GM18909 (cell line): ENCODE measurements around the gene SETD2.
A peak's percentile ranks its signal among the peaks of the same experiment; 100 is the strongest.

Experiments used
- ATAC-seq: cut with Tn5 transposase; IDR thresholded peaks from one replicate; pipeline ENCODE4 v1.9.1; 2021; ENCODE audit warnings: mild to moderate bottlenecking; ENCODE audit not compliant: unreplicated experiment, poor library complexity

SETD2 gene

GRCh38 chr3:46988616-46989015 is 175.3 kb downstream of the SETD2 start:
- ATAC-seq: no peak

GRCh38 chr3:46987743-46988401 is 176.0 kb downstream of the SETD2 start:
- ATAC-seq: peak; percentile 71

- peak; percentile 3 for ATAC-seq
Measured at GRCh38 chr3:46987319-46987742, 176.6 kb downstream of the SETD2 start.

- ATAC-seq: no peak
Measured at GRCh38 chr3:46986782-46987310, 177.1 kb downstream of the SETD2 start.

- ATAC-seq: no peak
Measured at GRCh38 chr3:46986055-46986730, 177.7 kb downstream of the SETD2 start.

DNA sequence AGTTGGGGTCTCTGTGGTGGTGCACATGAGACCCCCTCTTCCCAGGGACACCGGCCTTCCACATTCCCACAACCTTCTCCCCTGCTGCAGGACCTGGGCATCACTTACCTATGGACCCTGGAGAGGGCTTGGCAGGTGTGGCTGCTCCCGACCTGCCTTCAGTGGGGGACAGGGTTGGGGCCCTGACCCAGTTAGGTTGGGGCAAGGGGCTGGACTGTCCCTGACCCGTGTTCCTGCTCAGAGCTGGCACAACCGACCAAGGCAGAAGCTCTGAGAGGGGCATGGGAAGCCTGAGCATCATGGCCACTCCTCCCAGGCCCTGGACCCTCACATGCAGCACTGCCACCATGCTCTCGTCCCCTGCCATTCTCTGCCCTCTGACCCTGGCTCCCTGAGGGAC is 178.3 kb downstream of the SETD2 start:
- no peak for ATAC-seq

DNA sequence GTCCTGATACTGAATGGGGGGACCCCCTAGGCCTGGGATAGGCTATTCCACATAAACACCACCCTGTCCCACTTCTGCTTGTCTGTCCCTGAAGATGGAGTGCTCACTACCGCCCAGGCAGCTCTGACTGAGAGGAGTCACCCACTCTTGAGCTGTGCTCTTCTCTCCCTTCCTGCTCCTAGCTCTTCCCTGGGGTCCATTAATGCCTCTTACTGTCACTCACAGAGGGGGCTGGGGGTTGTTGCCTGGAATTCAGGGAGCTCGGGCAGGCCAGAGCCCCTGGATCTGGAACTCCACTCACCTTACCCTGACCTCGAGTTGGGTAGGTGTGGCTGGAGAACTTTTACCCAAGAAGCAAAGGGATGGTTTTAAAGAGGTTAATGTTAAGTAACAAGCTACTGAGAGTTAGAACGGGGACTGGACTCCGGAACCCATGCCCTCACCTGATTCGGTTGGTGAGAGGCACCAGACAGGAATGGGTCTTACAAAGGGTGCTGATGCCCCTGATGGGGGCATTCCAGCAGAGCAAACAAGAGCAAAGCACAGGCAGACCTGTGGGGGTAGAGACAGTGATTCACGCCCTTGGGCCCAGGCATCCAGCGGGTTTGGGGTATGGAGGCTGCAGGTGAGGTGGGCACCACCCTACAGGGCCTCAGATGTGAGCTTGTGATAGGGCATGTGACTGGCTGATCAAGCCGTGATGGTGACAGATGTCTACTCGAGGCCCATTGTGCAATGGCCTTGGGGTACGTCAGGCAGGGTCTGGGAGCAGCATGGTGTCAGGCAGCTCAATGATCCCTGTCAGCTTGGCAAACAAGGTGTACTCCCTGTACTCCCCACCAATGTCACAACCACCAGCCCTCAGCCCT is 179.1 kb downstream of the SETD2 start:
- no peak for ATAC-seq

GRCh38 chr3:46982546-46982945 is 181.4 kb downstream of the SETD2 start:
- no peak for ATAC-seq

- no peak for ATAC-seq
Measured at GRCh38 chr3:46981932-46982471, 181.9 kb downstream of the SETD2 start.

DNA sequence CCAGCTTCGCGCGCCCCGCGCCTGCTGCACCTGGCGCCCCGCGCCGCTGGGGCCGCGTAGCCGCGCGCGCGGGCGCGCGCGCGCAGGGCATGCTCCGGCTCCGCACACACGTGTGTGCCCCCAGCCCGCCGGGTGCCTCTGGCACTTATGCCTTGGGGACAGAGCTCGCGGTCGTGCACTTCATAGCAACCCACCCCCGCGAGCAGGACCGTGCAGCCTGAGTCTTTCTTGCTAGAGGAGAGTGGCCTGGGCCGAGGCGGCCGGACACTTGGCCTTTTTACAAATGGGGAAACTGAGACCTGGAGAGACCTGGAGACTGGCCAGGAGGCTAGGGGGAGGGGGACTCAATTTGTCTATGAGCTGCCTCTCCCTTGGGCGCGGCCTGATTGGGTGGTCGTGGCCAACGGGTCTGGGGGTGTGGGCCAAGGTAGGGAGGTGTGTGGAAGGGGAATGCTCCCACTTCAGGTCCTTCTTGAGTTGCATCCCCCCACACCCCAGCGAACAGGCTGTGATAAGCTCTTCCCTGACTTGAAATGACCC is 183.9 kb downstream of the SETD2 start:
- ATAC-seq: peak; percentile 15

DNA sequence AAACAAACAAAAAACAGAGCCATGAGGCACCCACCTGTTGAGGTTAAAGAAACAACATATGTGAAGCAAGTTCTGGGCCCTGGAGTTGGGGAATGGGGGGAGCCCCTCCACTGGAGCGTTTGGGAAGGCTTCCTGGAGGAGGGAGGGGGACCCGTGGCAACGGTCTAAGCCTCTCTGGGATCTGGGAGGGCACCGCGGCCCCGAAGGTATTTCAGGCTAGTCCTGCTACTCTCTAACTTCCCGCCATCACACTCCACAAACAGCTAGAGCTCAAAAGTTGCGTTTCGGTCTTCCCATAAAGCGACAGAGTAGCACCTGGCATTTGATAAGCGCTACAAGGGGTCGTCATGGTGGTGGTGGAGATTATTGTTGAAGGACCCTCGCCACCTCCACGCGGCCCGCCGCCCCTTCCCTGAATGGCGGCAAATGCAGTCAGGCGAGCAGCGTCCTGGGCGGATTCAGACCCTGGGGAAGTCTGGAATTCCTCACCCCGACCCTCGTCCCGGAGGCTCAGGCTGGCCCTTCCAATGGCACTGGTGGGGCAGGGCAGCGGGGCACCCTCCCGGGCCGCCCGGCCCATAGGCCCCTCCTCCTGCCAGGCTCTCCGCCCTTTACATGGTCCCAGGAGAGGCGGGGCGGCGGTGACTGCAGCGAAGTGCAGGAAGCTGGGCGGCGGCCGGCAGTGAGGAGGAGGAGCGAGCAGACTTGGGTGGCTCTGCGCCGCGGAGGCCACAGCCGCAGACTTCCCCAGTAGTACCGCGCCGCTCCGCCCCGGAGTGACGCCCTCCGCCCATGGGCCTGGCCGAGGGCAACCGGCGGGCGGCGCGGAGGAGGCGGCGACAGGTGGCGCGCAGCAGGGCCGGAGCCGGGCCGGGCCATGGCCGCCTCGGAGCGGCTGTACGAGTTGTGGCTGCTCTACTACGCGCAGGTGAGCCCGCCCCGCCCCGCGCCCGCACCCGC is 184.6 kb downstream of the SETD2 start, which contains the start of gene NBEAL2:
Gene NBEAL2 (plus strand): TSS at position 682 of the 960 bp plus-strand sequence. CDS start 196 bp downstream, at position 878.
- ATAC-seq: peak; percentile 71

DNA sequence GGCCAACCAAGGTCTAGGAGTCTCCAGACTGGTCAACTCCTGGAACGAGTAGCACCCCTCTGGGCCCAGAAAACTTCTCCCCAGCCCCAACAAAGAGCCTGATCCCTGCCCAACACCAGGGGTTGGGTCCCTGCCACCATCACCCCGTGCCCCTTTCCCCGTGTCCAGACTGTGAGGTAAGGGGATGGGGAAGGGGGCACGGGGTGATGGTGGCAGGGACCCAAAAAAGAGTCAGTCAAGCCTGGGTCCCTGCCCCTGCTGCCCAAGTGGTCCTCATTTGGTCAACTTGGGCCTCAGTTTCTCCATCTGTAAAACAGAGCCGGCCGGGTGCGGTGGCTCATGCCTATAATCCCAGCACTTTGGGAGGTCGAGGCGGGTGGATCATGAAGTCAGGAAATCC is 185.5 kb downstream of the SETD2 start:
- ATAC-seq: no peak

DNA sequence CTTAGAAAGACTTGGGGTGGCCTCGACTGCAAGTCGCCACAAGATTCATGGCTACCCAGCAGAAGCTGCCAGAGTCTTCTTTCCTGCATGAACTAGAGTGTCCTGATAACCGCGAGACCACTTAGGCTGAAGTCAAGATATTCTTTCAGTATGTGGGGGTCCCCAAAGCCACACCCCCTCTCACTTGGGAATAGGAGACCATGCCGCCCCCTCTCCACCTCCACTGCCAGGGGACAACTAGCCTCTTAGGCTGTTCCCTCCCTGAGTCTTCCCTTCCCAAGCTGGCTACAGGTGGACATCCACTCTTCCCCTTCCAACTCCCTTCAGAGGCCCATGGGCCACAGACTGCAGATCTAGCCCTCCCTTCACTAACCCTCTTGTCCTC is 186.1 kb downstream of the SETD2 start:
- no peak for ATAC-seq

- peak; percentile 72 for ATAC-seq
Measured at GRCh38 chr3:46976326-46977190, 187.4 kb downstream of the SETD2 start, which contains the start of gene CCDC12. Gene CCDC12 (minus strand): TSS chr3:46976745. CDS start chr3:46976732, 13 bp downstream.

GRCh38 chr3:46974421-46975171 is 189.3 kb downstream of the SETD2 start:
- no peak for ATAC-seq

DNA sequence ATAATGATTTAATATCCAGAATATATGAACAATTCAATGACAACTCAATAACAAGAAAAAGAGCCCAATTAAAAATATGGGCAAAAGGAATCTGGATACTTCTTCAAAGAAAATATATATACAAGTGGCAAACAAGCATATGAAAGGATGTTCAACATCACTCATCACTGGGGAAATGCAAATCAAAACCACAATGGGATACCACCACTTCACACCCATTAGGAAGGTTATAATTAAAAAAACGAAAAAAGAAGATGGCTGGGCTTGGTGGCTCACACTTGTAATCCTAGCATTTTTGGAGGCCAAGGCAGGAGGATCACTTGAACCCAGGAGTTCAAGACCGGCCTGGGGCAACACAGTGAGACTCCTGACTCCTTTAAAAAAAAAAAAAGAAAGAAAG is 191.5 kb downstream of the SETD2 start:
- ATAC-seq: no peak

DNA sequence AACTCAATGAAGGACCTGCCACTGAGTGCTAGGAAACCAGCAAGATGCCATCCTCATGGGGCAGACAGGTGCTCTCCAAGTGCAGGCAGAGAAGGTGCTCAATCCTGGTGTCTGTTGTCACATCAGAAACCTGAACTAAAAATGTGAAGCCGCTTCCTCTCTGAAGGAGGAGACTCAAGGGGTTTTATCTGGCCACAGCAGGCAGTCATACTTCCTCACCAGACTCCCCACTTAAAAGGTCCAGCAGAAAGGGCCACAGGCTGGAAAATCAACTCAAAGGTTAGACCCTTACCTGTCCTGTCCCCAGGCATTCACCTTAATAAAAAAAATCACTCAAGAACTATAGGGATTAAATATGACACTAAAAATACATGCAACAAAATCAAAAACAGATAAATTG is 192.2 kb downstream of the SETD2 start:
- ATAC-seq: no peak
